OCI-LY7 (cell line): ENCODE data around the gene ARV1. TPM values are rescaled to one million over a fixed set of nuclear protein-coding genes. Genes with fewer than 3 reads are reported as not detected.

Experiments used
- Bru-seq: library from RNA; stranded (reverse); fragments of 400-500 nt; gene quantifications from one replicate; lab custom pipeline; 2021; lab: Mats Ljungman, UMichigan
- BruChase-seq, 2 experiments: library from RNA; stranded (reverse); fragments of 400-500 nt; gene quantifications; one replicate each; lab custom pipeline; 2021; lab: Mats Ljungman, UMichigan
- BruUV-seq: library from RNA; stranded (reverse); fragments of 400-500 nt; replicated peaks from 2 replicates; lab custom pipeline; 2021; lab: Mats Ljungman, UMichigan
- CTCF ChIA-PET: fragments of 300-600 bp; sonication (Branson Sonifier 250); formaldehyde crosslinking; loops from one replicate; lab custom pipeline; 2022; ENCODE audit warnings: antibody characterized with exemption; ENCODE audit not compliant: unreplicated experiment; lab: Charles Lee
- POLR2A ChIA-PET: fragments of 300-600 bp; sonication (Branson Sonifier 250); formaldehyde crosslinking; loops from one replicate; lab custom pipeline; 2022; ENCODE audit warnings: antibody characterized with exemption; lab: Charles Lee
- DNase-seq: peaks from one replicate; pipeline ENCODE4 v3.0.0-alpha.2; 2015; ENCODE audit warnings: low spot score
- H2AFZ ChIP-seq: fragments of 200-600 bp; sonication (generic), shearing (Covaris generic); 2 replicates; pipeline ENCODE4 v1.6.1; 2014; ENCODE audit warnings: mild to moderate bottlenecking, antibody characterized with exemption, low read length, moderate library complexity
- H3K27ac ChIP-seq: fragments of 200-600 bp; sonication (generic); 2 replicates; pipeline ENCODE4 v1.5.1; 2014; ENCODE audit warnings: mixed run types, low read depth, mild to moderate bottlenecking, moderate library complexity, low read length, inconsistent platforms; ENCODE audit not compliant: poor library complexity, severe bottlenecking
- H3K36me3 ChIP-seq: fragments of 200-600 bp; sonication (generic); 2 replicates; pipeline ENCODE4 v1.6.1; 2014; ENCODE audit warnings: mild to moderate bottlenecking, antibody characterized with exemption, low read length, moderate library complexity, mixed read lengths; ENCODE audit not compliant: insufficient read depth
- H3K4me1 ChIP-seq: fragments of 200-600 bp; sonication (generic); 2 replicates; pipeline ENCODE4 v1.5.1; 2014; ENCODE audit warnings: mild to moderate bottlenecking, low read length; ENCODE audit not compliant: insufficient read depth, poor library complexity, severe bottlenecking
- H3K4me2 ChIP-seq: fragments of 200-600 bp; sonication (generic); 2 replicates; pipeline ENCODE4 v1.6.1; 2014; ENCODE audit warnings: mild to moderate bottlenecking, low read length
- H3K4me3 ChIP-seq: fragments of 200-600 bp; sonication (generic); 2 replicates; pipeline ENCODE4 v1.5.1; 2014; ENCODE audit warnings: mild to moderate bottlenecking, low read depth, low read length; ENCODE audit not compliant: poor library complexity, severe bottlenecking
- H3K79me2 ChIP-seq: fragments of 200-600 bp; sonication (generic); 2 replicates; pipeline ENCODE4 v1.6.1; 2016; ENCODE audit warnings: low read depth, mild to moderate bottlenecking, low read length, moderate library complexity, mixed read lengths; ENCODE audit not compliant: insufficient read depth
- H3K9me2 ChIP-seq: fragments of 200-600 bp; sonication (generic); 2 replicates; pipeline ENCODE4 v1.6.1; 2016; ENCODE audit warnings: mild to moderate bottlenecking, low read length, mixed read lengths; ENCODE audit not compliant: insufficient read depth
- H3K9me3 ChIP-seq: fragments of 200-600 bp; sonication (generic); 2 replicates; pipeline ENCODE4 v1.6.1; 2014; ENCODE audit warnings: mild to moderate bottlenecking, mixed run types, low read length, mixed read lengths
- H4K20me1 ChIP-seq: fragments of 200-600 bp; sonication (generic); 2 replicates; pipeline ENCODE4 v1.6.1; 2014; ENCODE audit warnings: mild to moderate bottlenecking, antibody characterized with exemption, low read length, moderate library complexity, mixed read lengths; ENCODE audit not compliant: insufficient read depth
- EZH2phosphoT487 ChIP-seq: fragments of 200-600 bp; sonication (generic); IDR thresholded peaks from 2 replicates; pipeline ENCODE4 v1.6.1; 2018; ENCODE audit warnings: low read depth, borderline replicate concordance, mild to moderate bottlenecking, mixed run types, antibody characterized with exemption, low read length, moderate library complexity, mixed read lengths
- intact Hi-C: fragments of 100-400 bp; cut with micrococcal nuclease; formaldehyde crosslinking; loops from one replicate; pipeline ENCODE4 v1.10.0; 2022; ENCODE audit not compliant: unreplicated experiment
- long read RNA-seq: library from polyadenylated mRNA; stranded (forward); transcript quantifications from one replicate; pipeline ENCODE4 v2.0.0, GENCODE V29; 2022
- total RNA-seq, 2 experiments: library from RNA; depleted of rRNA in 1 of 2; stranded (reverse); fragments of >200 nt in 1 of 2; shearing (Covaris generic) in 1 of 2; gene quantifications; 2 replicates each; pipeline ENCODE4 v1.2.3, GENCODE V29; 2014 to 2022
- TF ChIP-seq, protein P1 (sequence below): fragments of 200-600 bp; sonication (generic); conservative IDR thresholded peaks from 2 replicates; pipeline ENCODE4 v1.5.1; 2014; ENCODE audit warnings: mild to moderate bottlenecking, antibody characterized with exemption, low read length, moderate library complexity, mixed read lengths

Gene ARV1
- total RNA-seq (2014; rRNA removed; shearing (Covaris generic)) (11.7 and 15.1 TPM in 2 replicates), total RNA-seq (2022) (21.2 and 21.9 TPM in 2 replicates), Bru-seq, nascent RNA (percentile 76 among the genes with signal in this experiment), BruChase-seq, experiment 1, labeled RNA remaining after a 6-hour chase (percentile 69 among the genes with signal in this experiment), BruChase-seq, experiment 2, labeled RNA remaining after a 2-hour chase (percentile 74 among the genes with signal in this experiment)
- long read RNA-seq, transcript ARV1-201 (6 exons, 1,335 nt), result major isoform, 28 of 36 reads
- long read RNA-seq, partial matches to known transcripts, result 1 of 36 reads
- long read RNA-seq, other reads (novel, unspliced or antisense), result 6 of 36 reads

DNA sequence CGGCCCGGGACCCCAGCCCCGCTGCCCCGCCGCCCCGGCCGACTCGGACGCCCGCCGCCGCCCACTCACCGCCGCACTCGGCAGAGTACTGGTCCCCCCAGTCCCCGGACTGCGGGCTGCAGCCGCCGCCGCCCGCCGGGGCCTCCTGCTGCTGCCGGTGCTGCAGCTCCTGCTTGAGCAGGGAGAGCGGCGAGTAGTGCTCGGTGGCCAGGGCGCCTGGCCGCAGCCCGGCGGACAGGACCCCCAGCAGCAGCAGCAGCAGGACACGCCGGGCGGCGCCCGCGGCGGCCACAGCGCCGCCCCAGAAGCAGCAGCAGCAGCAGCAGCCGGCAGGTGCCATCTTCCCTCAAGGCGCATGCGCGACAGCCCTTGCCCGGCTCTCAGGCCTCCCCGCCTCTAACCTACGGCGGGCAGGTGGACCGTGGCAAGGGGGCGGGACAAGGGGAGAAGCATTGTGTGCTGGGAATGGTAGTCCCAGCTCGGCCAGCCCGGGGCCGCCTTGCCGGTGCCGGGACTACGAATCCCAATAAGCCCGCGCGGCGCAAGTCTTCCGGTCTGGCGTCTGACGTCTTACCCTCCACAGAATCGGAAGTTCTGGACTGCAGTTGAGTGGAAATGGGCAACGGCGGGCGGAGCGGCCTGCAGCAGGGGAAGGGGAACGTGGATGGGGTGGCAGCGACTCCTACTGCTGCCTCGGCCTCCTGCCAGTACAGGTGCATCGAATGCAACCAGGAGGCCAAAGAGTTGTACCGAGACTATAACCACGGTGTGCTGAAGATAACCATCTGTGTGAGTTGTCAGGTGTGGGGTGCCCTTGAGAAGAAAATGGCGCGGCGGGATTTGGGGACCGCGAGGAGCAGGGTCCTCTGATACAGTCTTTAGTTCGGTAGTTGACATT lies at the start of gene ARV1, which contains the start of gene TTC13:
TSS of gene ARV1 (plus strand) at position 604 of the 898 bp plus-strand sequence. CDS start at position 616, 12 bp downstream.
TSS of gene TTC13 (minus strand) at position 371 of the 898 bp plus-strand sequence. CDS start at position 340, 31 bp downstream.
- Histone ChIP-seq H3K27ac (peak within 1 kb of the TSS; percentile 68), H3K79me2 (peaks cover 41% of the 10 kb centered on the region; the same call in 1 of the 2 replicates), H3K9me3 (no peaks in the 10 kb centered on the region), H3K9me2 (no peaks in the 10 kb centered on the region), H3K36me3 (peaks cover 37% of the 10 kb centered on the region), H4K20me1 (peaks cover 7% of the 10 kb centered on the region; the same call in 1 of the 2 replicates), H2AFZ (peak within 1 kb of the TSS; percentile 89), H3K4me2 (peak within 1 kb of the TSS; percentile 95), H3K4me1 (peaks cover 22% of the 10 kb centered on the region), H3K4me3 (peak within 1 kb of the TSS; percentile 93)
- peak; percentile 99 for DNase-seq
- ChIA-PET POLR2A (interaction anchor here (0.6 to 1.7 kb wide), 6 partner anchors 8 to 239 kb away, joined by 3 to 10 read pairs (median 4); no protein-coding TSS in a partner anchor), CTCF (interaction anchor here (0.7 to 1.0 kb wide), 2 partner anchors 8 to 60 kb away, joined by 3 read pairs; no protein-coding TSS in a partner anchor)
- BruUV-seq, result no TSS peak
- intact Hi-C loops, result loop anchor here (1.0 to 5.0 kb wide), 7 partner anchors 56 to 634 kb away; partner anchors contain the start of gene COG2
- no peak for TF ChIP-seq EZH2phosphoT487
- TF ChIP-seq, protein P1, sequence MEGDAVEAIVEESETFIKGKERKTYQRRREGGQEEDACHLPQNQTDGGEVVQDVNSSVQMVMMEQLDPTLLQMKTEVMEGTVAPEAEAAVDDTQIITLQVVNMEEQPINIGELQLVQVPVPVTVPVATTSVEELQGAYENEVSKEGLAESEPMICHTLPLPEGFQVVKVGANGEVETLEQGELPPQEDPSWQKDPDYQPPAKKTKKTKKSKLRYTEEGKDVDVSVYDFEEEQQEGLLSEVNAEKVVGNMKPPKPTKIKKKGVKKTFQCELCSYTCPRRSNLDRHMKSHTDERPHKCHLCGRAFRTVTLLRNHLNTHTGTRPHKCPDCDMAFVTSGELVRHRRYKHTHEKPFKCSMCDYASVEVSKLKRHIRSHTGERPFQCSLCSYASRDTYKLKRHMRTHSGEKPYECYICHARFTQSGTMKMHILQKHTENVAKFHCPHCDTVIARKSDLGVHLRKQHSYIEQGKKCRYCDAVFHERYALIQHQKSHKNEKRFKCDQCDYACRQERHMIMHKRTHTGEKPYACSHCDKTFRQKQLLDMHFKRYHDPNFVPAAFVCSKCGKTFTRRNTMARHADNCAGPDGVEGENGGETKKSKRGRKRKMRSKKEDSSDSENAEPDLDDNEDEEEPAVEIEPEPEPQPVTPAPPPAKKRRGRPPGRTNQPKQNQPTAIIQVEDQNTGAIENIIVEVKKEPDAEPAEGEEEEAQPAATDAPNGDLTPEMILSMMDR, result peak; percentile 76

DNA sequence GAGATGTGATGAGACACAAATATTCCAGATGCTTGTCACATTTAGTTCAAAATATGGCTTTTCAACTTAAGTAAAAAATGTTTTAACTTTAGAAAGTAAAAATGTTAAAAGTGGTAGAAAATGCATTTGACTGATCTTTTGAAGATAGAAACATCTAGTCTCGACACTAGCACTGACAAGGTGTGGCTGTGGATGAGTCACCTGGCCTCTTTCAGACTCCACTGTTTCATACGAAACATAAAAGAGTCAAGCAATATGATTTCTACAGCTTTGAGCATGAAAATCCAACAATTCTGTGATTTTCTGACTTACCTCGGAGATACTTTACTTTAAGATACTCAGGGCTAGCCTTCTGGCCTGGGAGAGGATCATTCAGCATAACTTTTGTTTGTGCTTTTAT lies 47.9 kb upstream of the ARV1 start:
- CTCF ChIA-PET, result no interaction called here
- peaks cover 37% of the 10 kb centered on the region for H3K36me3 ChIP-seq
- H2AFZ ChIP-seq, result no peak overlapping the region
- no peaks in the 10 kb centered on the region for H3K9me2 ChIP-seq
- H3K4me3 ChIP-seq, result no peak overlapping the region
- POLR2A ChIA-PET, result no interaction called here
- no peak for DNase-seq
- no peak overlapping the region for H3K4me2 ChIP-seq
- H3K4me1 ChIP-seq, result no peaks in the 10 kb centered on the region
- BruUV-seq, result no TSS peak
- no peaks in the 10 kb centered on the region for H3K79me2 ChIP-seq
- H3K27ac ChIP-seq, result no peak overlapping the region
- TF ChIP-seq, protein P1, result no peak
- TF ChIP-seq EZH2phosphoT487, result no peak
- no peaks in the 10 kb centered on the region for H3K9me3 ChIP-seq
- no peaks in the 10 kb centered on the region for H4K20me1 ChIP-seq
- intact Hi-C loops, result no loop called here
